Stimulated activated naive CD4-positive, alpha-beta T cell treated with Interleukin-2 at 50 U/mL for 16 hours (primary cell): ENCODE data around the gene PACS1.

ENCODE experiments used
- DNase-seq: peaks from one replicate; lab custom pipeline; 2025; lab: John Stamatoyannopoulos, UW

PACS1 gene

DNA sequence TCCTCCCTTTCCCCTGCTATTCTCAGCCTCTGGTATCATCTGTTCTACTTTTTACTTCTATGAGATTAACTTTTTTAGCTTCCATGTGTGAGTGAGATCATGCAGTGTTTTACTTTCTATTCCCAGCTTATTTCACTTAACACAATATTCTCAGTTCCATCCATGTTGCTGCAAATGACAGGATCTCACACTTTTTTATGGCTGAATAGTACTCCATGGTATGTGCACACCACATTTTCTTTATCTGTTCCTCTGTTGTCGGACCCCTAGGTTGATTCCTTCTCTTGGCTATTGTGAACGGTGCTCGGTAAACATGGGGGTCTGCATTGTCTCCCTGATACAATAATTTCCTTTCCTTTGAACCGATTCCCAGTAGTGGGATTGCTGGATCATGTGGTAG, 117.4 kb downstream of the PACS1 start:
- DNase-seq: no peak

DNA sequence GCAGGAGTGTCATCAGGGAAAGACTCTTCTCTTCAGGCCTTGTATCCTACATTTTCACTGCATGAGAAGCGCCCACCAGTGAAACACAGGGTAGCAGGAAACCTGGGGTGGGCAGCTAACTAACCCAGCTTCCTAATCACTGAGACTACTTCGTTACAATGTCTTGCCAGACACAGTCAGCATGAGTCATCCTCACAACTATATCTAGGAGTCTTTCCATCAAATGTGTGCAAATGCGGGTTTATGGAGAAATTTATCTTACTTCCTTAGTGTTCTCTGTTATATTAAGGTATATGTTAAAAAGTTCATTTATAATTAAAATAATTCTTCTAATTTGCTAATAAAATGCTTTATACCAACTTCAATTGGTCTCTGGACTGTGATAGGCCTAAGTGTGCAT, 118.5 kb downstream of the PACS1 start:
- no peak for DNase-seq

DNA sequence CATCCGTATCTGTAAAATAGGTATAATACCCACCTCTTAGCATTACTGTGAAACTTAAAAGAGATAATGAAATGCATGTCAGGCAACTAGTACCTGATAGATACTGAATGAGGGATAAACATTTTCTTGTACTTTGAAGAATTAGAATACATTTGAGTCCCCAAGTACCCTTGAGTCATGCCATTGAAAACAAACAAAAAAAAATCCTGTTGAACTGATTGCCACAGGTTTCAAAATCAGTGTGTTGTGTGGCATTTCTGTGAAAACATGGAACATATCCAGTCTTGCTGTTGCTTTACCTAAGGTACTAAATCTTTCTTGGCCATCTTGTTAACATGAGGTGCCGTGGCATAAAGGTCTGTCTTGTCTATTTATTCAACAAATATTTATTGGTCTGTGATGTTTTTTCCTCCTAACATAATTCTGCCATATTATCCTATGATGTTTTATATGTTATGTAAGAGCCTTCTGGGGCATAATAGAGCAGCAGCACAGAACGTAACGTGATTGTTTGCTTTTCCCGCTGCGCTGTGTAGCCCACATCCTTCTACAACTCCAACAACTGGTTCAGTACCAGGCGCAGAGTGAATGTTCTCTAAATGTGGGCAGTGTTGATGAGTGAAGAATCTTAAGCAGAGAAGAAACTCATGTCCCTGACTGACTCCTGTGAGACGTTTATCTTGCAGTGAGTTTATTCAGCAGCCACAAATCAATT, 119.1 kb downstream of the PACS1 start:
- no peak for DNase-seq

DNA sequence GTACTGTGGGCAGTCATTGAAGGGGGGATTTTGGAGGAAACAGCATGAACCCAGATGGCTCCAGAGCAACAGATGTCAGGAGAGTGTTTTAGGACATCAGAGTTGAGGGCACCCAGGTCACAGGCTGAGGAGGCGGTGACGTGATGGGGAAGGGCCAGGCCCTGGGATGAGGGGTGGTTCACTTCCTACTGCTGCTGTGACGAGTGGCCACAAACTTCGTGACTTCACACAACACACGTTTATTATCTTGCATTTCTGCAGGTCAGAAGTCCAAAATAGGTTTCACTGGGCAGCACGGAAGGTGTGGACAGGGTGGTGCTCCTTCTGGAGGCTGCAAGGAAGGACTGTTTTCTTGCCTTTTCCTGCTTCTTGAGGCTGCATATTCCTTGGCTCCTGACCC, 120.7 kb downstream of the PACS1 start:
- DNase-seq: no peak

DNA sequence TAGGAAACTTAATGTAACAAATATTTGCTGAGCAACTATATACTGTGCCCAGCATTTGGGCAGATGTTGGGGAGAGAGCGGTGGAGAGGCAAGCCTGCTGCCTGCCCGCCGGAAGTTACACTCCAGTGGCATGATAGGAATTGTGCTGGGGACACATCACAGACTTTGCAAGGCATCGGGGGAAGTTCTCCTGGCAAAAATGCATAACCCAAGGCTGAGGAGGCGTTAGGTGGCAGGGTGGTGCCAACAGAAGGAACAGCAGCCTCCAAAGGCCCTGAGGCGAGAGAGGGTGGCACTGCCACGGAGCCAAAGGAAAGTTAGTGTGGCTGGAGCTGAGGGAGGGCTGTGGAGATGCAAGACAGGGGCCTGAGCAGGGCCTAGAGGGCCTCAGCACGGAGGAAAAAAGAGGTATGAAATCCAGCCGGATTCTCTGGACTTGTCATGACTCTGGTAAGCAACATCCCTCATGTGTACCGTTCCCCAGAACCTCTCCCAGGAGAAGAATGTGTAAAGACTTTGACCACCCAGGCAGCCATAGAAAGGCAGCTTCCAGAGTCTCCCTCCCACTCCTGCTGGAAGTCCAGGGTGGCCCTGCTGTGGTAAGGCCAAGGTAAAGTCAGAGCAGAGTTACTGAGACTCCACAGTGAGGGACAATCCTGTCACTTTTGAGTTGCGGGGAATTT, 122.2 kb downstream of the PACS1 start:
- DNase-seq: no peak

DNA sequence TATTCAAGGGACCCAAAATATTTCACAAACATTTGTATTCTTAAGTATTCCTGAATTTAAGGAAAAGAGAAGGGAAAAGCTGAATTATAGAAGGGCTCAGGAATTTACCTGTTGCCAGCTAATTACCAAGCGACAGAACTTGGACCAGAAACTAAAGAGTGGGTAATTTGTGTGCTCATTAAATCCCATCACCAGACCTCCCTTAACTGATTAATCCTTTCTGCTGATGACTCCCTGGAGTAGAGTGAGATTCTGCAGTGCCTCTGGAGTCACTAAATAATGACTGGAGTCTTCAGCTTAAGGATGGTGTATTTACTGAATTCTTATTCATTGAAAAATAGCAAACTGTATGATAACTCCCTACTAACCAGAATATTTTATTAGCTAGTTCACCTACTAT, 124.3 kb downstream of the PACS1 start:
- DNase-seq: no peak

DNA sequence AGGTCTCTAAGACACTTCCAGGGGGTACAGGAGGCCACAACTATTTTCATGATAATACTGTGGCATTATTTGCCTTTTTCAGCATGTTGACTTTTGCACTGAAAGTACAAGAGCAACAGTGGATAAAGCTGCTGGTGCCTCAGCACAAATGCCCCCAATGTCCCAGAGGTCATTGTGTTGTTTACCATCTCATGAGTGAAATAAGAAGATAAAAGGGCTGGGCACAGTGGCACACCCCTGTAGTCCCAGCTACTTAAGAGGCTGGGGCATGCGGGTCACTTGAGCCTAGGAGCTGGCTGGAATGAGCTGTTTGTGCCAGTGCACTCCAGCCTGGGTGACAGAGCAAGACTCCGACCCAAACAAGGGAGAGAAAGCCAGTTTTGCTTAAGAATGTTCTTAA, 125.8 kb downstream of the PACS1 start:
- DNase-seq: no peak

DNA sequence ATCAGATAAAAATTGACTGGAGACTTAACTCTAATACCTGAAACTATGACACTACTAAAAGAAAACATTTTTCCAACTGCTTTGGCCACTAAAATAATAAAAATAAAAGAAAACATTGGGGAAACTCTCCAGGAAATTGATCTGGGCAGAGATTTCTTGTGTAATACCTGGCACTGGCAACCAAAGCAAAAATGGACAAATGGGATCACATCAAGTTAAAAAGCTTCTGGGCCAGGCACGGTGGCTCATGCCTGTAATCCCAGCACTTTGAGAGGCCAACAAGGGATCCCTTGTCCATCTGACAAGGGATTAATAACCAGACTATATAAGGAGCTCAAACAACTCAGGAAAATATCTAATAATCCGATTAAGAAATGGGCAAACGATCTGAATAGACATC, 133.8 kb downstream of the PACS1 start:
- DNase-seq: no peak

DNA sequence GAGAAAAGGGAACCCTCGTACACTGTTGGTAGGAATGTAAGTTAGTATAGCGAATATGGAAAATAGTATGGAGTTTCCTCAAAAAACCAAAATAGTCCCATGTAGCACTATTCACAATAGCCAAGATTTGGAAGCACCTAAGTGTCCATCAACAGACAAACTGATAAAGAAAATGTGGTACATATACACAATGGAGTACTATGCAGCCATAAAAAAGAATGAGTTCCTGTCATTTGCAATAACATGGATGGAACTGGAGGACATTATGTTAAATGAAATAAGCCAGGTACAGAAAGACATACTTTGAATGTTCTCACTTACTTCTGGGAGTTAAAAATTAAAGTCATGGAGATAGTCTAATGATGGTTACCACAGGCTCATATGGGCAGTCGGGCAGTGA, 134.3 kb downstream of the PACS1 start:
- no peak for DNase-seq

DNA sequence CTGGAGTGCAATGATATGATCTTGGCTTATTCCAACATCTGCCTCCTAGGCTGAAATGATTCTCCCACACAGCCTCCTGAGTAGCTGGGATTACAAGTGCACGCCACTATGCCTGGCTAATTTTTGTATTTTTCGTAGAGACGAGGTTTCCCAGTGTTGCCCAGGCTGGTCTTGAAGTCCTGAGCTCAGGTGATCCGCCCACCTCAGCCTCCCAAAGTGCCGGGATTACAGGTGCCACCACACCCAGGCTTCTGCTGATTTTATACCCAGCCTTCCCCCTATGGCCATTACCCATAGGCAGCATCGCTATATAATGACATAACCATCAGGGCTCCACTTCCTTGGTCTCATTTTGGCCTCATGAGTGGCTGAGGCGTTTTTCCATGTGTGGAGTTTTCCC, 137.7 kb downstream of the PACS1 start:
- no peak for DNase-seq

DNA sequence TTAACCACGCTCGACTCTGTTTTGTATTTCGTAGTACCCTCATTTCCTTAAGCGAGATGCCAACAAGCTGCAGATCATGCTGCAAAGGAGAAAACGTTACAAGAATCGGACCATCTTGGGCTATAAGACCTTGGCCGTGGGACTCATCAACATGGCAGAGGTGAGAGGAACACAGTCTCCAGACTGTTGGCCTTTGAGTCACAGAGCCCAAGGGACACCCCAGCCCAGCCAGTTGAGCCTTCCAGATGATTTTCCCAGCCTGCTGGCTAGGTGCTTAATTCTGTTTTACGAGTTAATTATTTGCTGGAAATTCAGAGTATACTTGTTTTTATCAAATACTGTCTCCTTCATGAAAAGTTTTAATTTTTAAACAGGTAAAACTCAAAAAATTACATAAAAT, 141.0 kb downstream of the PACS1 start:
- no peak for DNase-seq

DNA sequence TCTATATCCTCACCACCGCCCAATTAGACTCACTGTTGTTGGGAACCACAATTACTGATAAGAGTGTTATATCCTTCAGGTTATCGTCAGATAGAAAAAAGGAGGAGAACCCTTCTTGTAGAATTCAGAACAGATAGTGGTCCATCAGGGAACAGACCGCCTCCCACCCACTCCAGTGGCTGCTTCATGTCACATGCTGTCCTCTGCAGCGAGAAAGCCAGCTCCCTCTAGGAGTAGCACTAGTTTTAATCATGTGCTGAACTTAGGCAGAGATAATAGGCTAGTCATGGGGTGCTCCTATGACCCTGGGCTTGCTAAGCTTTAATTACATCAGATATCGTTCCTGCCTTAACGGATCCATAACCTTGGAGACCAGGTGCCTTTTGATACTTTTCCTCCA, 146.8 kb downstream of the PACS1 start:
- no peak for DNase-seq

DNA sequence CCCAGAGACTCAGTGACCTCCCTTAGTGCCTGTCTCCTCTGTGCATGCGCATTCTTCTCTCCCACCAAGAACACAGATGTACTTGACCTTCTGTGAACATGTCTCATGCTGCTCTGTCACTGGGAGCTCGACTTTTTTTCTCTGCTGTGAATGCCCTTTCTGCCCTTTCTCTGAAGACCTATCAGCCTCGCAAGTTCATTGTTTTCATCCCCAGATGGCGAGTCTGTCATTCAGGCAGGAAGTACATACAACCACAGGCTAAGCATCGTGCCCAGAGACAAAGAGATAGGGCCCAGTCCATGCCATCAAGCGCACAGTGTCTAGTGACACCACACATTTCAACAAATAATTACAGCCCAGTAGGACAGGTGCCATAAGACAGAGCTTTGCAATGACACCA, 148.0 kb downstream of the PACS1 start:
- no peak for DNase-seq

DNA sequence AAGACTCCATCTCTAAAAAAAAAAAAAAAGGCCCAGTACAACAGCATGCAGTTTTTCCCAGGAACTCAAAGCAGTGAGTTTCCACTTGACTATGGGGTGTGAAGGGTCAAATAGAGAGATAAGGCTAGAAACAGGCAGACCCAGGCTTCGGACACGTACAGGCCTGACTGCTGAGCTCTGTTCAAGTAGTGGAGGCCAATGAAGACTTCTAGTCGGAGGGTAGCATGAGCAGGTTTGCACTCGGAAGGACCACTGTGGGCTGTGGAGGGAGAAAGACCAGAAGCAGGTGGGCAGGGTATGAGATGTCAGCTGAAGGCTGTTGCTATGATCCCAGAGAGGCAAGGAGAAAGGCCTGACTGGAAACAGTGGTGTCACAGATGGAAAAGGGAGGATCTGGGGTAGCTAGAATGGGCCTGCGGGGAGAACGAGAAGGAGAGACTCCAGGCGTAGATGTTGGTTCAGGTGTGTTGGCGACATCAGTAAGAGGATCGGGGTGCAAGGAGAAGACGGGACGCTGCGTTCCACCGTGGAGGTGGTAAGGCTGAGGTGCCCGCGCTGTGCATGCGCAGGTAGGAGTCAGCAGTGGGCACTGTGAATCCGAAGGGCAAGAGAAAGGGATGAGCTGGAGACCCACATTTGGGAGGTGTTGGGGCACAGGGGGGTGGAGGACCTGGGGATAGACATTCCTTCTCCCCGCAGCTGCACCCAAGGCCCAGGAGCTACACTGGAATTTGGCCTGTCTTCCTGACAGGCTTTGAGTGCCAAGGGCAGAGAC, 149.0 kb downstream of the PACS1 start:
- no peak for DNase-seq

DNA sequence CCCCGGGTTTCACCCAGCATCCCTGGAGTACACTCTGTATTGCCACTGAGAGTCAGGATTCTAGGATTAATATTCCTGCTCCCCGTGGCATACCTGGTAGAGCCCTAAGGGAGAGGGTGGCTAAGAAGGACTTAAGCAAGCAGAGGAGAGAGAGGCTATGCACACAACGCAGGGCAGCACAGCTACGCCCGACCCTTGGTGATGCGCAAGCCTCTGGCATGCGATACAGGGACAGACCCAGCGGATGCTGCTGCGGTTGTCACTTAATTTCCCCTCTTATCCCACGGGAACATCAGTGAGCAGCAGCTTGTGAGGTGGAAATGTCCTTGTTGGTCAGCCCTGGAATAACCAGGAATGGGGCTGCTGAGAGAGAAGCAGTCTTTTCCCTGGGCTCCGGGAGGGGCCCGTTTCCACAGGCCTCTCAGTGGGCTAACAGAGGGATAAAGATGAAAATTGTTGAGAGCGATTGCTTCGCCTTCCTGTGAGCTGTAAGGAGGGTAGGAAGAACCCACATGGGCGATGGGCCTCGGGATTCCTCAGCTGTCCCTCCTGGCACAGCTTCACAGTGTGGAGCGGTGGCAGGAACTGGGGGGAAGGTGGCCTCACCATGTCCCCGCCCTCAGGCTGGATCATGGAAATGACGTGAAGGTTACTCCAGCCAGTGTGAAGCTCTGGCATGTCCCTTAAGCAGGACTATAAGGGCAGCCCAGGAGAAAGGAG, 149.9 kb downstream of the PACS1 start:
- no peak for DNase-seq

DNA sequence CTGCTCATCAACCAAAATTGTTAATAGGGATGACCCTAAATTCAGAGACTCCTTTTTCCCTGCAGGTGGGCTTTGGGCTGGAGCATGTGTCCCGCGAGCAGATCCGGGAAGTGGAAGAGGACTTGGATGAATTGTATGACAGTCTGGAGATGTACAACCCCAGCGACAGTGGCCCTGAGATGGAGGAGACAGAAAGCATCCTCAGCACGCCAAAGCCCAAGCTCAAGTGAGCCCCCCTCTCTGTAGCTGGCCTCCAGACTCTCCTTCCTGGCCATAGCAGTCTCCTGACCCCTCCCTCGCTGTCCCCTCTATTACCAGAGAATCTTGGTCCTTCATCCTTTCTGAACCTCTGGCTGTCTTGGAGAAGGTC, 150.5 kb downstream of the PACS1 start:
- no peak for DNase-seq

DNA sequence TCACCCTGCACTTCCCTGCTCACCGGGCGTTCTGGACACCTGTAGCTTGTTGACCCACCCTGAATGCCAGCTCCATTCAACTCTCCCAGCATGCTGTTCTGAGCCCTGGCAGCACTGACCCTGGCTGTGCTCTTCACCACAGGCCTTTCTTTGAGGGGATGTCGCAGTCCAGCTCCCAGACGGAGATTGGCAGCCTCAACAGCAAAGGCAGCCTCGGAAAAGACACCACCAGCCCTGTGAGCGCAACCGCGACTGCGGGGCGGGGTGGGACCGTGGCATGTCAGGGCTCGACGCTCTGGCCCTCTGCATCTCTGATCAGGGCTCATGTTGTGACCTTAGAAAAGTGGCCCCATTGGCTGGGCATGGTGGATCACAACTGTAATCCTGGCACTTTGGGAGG, 150.9 kb downstream of the PACS1 start:
- DNase-seq: no peak

DNA sequence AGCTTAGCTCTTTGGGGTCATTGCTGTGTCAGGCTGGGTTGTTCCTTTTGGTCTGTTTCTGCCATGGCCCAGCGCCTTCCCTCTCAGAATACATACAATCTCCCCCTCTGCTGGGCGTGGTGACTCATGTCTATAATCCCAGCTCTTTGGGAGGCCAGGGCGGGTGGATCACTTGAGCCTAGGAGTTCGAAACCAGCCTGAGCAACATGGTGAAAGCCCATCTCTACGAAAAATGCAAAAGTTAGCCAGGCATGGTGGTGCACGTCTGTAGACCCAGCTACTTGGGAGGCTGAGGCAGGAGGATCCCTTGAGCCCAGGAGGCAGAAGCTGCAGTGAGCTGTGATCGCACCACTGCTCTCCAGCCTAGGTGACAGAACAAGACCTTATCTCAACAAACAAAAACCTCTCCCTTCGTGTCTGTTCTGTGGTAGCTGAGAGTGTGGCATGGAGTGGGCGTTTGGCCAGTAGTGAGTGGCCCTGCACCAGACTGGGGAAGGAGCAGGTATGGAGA, 151.7 kb downstream of the PACS1 start:
- DNase-seq: no peak

DNA sequence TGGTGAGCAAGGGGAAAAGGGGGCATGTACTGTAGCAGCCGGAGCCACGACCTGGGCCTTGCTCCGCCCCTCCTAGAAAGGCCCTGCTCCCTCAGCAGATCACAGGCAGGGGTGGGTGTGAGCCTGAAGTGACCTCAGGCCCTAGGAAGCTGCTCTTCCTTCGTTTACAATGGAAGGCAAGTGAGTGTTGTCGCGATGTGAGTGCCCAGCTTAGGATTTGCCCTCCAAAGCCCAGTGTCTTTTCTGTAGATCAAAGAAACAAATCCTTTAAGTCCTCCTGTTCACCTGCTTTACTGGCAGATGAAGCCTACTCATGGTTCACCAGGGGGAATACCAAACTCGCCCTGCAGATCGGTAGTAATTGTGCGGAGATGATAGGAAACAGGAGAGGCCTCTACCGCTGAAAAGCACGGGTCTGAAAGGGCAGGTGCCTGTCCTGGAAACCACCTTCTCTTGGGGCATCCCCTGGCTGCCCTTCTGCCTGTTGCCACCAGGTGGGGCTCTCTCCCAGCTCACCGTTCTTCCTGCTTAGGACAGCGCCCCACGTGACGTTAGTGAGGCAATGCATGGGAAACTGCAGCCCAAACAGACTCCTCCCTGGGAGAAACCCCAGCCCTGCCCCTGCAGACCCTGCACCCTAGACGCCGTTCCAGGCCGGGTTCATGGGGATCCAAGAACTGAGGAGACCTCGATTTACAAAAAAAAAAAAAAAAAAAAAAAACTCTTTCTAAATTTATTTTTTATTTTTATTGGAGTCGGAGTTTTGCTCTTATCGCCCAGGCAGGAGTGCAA, 152.5 kb downstream of the PACS1 start:
- peak; percentile 91 for DNase-seq

DNA sequence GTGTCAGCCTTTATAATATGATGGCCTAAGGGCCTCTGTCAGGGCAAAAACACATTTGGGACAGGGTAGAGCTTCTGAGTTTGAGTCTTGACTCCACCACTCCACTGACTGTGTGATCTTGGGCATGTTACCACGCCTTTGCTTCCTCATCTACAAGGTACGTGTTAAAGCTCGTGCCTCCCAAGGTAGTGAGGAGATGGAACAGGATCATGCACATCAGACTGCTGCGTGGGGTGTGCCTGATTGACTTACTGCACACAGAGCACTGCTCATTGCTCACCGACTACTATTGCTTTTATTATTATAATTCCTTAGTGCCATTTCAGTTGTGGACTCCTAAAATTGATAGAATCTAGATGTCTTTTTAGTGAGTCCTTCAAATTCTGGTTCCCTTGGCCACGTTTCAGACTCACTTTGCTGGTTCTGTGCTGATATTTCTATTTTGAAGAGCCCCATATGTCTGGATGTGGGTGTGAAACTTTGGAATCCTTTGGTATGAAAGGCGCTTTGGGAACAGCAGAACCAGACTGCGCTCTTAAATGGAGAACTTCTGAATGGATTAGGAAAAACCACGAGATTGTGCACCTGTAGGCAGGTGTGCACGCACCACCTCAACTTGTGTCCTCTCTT, 154.3 kb downstream of the PACS1 start:
- no peak for DNase-seq

DNA sequence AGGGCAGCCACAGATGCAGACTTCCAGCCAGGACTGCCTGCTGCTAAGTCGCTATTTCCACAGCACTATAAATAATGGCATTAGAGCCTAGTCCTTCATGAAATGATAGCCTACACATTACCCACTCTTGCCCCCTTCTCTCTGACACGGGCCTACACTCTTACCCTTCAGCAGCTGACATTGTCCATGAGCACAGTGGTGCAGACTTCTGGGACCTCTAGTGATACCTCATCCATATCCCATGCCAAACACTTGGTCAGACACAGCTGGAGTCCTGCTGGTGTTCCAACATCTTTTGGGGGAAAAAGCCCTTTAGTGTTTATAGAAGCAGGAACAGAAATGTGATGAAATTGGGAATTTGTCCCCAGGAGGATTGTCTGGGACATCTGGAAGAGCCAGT, 155.0 kb downstream of the PACS1 start:
- no peak for DNase-seq
